ENCODE results near the gene CRNN.

The CRNN gene

GRCh38 chr1:152410028-152410427 lies 4.0 kb downstream of the CRNN start:
- no peak overlapping the region for H3K4me3 ChIP-seq (ENCODE audit: low read depth, low read length)
- no peak for DNase-seq (ENCODE audit: low read depth)
- no peak for TF ChIP-seq CTCF (IDR thresholded peaks at IDR 0.05; ENCODE audit: control insufficient read depth, extremely low read depth, insufficient read depth)

GRCh38 chr1:152408664-152409063 lies 5.4 kb downstream of the CRNN start:
- no peak for DNase-seq (ENCODE audit: low read depth)
- TF ChIP-seq CTCF (IDR thresholded peaks at IDR 0.05; ENCODE audit: control insufficient read depth, extremely low read depth, insufficient read depth): no peak
- H3K4me3 ChIP-seq (ENCODE audit: low read depth, low read length): no peak overlapping the region

- H3K4me3 ChIP-seq (ENCODE audit: low read depth, low read length): no peak overlapping the region
- peak; percentile 76 for TF ChIP-seq CTCF (IDR thresholded peaks at IDR 0.05; ENCODE audit: control insufficient read depth, extremely low read depth, insufficient read depth)
- no peak for DNase-seq (ENCODE audit: low read depth)
Observed at GRCh38 chr1:152398812-152399698, 15.0 kb downstream of the CRNN start.

GRCh38 chr1:152397474-152397873 lies 16.6 kb downstream of the CRNN start:
- no peak for DNase-seq (ENCODE audit: low read depth)
- peak; percentile 54 for TF ChIP-seq CTCF (IDR thresholded peaks at IDR 0.05; ENCODE audit: control insufficient read depth, extremely low read depth, insufficient read depth)
- H3K4me3 ChIP-seq (ENCODE audit: low read depth, low read length): no peak overlapping the region

GRCh38 chr1:152394151-152394550 lies 19.9 kb downstream of the CRNN start:
- no peak for DNase-seq (ENCODE audit: low read depth)
- no peak for TF ChIP-seq CTCF (IDR thresholded peaks at IDR 0.05; ENCODE audit: control insufficient read depth, extremely low read depth, insufficient read depth)
- H3K4me3 ChIP-seq (ENCODE audit: low read depth, low read length): no peak overlapping the region

- H3K4me3 ChIP-seq (ENCODE audit: low read depth, low read length): no peak overlapping the region
- no peak for DNase-seq (ENCODE audit: low read depth)
- peak; percentile 29 for TF ChIP-seq CTCF (IDR thresholded peaks at IDR 0.05; ENCODE audit: control insufficient read depth, extremely low read depth, insufficient read depth)
Observed at GRCh38 chr1:152392909-152393308, 21.2 kb downstream of the CRNN start.

- DNase-seq (ENCODE audit: low read depth): no peak
- H3K4me3 ChIP-seq (ENCODE audit: low read depth, low read length): no peak overlapping the region
- TF ChIP-seq CTCF (IDR thresholded peaks at IDR 0.05; ENCODE audit: control insufficient read depth, extremely low read depth, insufficient read depth): no peak
Observed at GRCh38 chr1:152388889-152389288, 25.2 kb downstream of the CRNN start.
